ELF-1 (cell line): Measurements from ENCODE around the gene EXOSC6.
A peak's percentile ranks its signal among the peaks of the same experiment; 100 is the strongest.
"Not testable (repeated sequence)": the region's sequence is repeated elsewhere in the genome, so short reads cannot be mapped to it uniquely, and the experiment has no call there.

Experiments used
- DNase-seq: peaks from one replicate; pipeline ENCODE4 v3.0.0-alpha.2; 2016; ENCODE audit warnings: low read depth, low spot score

The EXOSC6 gene

DNA sequence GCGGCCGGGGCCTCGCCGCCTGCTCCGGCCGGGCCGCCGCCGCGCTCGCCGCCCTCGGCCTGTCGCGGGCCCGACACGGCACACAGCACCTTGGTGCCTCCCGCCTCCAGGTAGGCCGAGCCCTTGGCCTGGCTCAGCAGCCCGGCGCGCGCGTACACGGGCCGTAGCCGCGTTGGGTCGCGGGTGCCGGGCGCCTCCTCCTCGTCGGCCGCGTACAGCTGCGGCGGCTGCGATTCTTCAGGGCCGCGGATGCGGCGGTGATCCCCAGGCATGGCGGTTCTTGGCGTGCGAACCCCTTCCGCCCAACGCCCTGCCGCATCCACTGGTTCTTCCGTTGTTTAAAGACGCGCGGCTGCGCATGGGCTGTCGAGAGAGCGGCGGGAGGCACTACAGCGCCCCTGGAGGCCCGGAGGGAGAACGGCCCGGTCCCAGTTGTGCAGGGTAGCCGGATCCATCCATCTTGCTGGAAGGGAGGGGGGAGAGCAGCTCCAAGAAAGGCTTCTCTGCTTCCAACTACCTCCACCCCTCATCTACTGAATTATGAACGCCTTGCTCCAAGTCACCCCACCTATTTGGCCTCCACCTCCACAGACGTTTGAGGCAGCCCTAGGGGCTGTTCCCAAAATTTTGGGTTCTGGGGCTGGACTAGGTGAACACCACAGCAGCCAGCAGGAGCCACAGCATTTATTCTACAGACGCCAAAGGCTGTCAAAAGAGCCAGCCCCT, at the start of gene EXOSC6:
EXOSC6 (minus strand) TSS at position 312 of the 726 bp plus-strand sequence; CDS start at position 272, 40 bp downstream.
- DNase-seq, result peak; percentile 97

DNA sequence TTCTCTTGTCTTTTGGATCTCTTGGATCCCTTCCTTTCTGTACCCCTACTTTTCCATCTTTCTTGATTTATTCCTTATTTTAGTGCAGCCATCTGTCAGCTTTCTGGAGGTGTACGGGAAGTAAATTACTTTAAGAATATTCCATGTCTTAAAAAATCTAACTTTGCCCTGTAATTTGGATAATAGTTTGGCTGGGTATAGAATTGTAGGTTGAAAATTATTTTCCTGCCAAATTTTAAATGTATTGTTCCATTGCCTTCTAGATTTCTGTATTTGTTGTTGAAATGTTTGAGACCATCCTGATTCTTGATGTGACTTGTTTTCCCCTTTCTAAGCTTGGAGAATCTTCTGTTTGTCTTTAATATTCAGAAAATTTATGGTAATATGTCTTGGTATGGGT, 49.4 kb upstream of the EXOSC6 start:
- no peak for DNase-seq

DNA sequence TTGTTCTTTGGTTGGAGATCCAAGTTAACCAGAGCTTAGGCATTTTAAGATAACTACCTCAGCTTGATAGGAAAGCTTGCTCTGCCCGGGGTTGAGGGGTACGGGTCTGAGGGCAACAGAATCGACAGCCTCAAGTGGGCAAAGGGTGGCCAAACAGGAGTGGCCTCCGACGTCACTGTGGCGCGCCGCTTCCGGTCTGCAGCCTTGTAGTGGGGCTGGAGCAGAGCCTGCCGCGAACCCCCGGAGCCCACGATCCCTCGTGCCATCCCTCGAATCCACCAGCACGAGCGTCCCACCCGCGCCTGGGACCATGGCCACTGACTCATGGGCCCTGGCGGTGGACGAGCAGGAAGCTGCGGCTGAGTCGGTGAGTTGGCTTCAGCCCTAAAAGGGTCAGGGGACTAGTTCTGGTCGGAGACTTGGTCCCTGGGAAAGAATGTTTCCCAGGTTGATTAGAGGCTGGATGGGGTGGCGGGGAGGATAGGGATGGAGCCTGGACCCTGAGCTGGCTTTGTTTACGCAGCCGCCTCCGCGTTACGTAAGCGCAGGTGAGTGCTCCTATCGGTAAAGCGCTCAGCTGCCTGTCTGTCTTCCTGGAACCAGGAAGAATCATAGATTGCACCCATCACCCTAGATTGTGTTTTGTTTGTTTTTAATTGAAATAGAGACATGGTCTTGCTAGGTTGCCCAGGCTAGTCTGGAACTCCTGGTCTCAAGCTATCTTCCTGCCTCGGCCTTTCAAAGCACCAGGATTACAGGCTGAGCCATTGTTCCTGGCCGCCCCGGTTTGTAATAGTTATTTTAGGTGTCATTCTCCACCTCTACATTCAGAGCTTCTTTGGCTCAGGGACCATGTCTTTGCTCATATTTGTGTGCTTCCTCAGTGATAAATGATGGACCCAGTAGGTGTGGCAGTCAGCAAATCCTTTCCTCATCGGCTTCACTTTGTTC, 47.5 kb upstream of the EXOSC6 start, which contains the start of gene DDX19B:
DDX19B (plus strand) TSS at position 199 of the 951 bp plus-strand sequence; CDS start at position 311, 112 bp downstream.
- peak; percentile 80 for DNase-seq

DNA sequence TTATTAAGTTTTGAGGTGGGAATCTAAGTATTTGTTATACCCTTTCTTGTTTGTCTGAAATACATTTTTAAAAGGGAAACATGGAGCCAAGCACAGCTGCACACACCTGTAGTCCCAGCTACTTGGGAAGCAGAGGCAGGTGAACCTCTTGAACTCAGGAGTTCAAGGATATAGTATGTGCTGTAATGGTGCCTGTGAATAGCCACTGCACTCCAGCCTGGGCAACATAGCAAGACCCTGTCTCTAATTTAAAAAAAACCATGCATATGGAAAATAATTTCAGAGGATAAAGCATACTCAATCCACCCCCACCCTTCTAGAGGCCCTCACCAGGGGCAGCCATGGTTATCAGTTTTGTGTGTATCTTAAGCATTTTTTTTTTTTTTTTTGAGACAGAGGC, 43.9 kb upstream of the EXOSC6 start:
- DNase-seq, result no peak

DNA sequence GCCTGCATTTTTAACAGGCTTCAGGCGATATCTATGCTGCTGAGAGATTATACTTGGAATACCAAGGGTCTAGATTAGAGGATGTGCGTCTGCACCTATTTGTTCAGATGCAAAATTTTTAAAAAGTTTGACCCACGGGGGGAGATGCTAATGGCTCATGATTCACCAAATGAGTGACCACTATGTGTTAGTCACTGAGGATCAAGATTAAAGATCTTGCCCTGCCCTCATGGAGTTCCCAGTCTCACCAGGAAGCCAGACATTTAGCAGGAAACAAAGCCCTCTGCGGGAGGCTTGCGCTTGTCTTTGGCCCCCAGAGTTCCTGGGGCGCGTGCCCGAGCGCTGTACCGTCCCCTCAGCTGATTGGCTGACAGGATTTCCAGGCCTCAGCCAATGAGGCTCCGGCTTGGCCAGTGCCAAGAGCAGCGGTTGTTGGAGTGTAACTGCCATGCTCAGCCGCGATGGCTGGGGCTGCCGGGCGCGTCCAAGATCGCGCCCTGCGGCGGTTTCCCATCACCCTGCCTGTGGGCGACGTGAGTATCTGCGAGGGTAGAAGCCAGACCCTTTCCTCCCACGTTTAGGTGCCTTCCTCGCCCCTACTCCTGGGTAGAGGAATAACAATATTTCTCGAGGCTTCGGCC, 42.8 kb upstream of the EXOSC6 start:
- DNase-seq, result peak; percentile 18

DNA sequence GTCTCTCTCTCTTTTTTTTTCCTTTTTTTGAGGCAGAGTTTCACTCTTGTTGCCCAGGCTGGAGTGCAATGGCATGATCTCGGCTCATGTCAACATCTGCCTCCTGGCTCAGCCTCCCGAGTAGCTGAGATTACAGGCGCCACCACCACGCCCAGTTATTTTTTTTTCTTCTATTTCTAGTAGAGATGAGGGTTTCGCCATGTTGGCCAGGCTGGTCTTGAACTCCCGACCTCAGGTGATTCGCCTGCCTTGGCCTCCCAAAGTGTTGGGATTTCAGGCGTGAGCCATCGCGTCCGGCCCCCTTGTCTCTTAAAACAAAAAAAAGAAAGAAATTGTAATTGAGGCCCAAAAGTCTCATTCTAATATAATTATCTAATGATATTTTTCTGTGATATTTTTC, 40.4 kb upstream of the EXOSC6 start:
- DNase-seq, result not testable (repeated sequence)

DNA sequence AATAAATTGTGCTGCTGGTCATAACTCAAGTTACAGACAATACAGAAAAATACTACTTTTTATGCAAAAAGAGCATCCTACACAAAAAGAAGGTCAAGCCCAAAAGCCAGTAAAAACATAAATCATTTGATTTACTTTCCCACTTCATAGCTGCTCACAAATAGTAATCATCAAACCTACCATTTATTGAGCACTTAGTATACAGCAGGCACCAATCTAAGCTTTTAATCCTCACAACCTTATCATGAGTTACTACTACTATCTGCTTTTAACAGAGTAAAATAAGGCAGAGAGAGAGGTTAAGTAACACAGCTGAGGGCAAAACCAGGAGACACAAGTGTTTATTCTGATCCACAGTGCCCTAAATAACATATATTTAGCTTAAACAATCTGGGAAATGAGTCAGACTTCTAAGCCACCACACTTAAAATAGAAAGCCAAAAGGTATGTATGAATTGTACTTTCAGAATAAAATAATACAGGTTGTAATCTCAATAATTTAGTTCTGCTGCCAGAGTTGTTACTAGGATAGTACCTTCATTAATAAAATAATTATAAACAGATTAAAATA, 39.3 kb upstream of the EXOSC6 start:
- DNase-seq, result no peak

DNA sequence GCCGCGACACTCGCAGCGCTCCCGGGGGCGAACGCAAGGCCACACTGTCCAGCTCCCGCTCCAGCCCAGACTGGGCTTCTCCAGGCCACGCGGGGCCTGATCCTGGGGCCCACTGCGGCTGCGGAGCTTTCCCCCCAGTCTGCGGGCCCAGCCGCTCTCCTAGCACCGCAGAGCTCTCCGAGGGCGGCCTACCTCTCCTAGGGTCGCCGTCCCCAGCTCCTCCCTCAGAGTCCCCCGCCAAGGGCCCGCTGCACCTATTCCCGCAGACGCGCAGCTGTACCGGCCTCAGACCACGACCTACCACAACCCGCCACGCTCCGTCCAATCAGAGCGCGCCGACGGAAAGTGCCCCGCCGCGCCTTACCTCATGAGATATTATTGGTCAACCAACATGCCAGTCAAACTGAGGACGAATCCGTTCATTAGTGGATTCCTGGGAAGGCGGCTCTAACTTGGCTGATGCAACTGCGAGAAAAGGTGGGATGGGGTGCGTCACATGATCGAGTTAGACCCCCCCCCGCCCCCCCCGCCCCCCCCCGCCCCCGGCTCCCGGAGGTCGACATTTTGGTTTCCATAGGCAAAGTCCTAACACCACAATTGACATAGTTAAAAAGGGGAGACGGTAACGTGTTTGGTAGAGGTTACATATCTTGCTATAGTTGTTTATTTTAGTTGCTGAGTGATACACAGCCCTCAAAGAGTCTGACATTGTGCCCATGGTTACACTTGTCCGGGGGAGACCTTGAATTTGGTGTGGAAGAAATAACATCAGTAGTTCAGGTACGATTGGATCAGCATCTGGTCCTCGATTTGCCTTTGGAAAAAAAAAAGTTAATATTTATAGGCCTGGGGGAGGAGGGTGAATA, 37.7 kb upstream of the EXOSC6 start, which contains the start of gene AARS1:
AARS1 (minus strand) TSS at position 278 of the 866 bp plus-strand sequence. CDS start 6,743 bp downstream, outside the sequence.
- DNase-seq, result peak; percentile 100

DNA sequence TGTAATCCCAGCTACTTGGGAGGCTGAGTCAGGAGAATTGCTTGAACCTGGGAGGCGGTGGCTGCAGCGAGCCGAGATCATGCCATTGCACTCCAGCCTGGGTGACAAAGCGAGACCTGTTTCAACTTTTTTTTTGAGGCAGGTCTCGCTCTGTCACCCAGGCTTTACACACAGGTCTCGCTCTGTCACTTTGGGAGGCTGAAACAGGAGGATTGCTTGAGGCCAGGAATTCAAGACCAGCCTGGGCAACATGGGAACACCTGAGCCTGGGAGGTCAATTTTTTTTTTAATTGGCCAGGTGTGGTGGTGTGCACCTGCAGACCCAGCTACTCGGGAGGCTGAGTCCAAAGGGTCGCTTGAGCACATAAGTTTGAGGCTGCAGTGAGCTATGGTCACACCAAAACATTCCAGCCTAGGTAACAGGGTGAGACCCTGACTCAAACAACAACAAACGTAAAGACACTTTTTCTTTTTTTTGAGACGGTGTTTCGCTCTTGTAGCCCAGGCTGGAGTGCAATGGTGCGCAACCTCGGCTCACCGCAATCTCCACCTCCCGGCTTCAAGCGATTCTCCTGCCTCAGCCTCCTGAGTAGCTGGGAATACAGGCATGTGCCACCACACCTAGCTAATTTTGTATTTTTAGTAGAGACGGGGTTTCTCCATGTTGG, 35.7 kb upstream of the EXOSC6 start:
- peak; percentile 38 for DNase-seq

DNA sequence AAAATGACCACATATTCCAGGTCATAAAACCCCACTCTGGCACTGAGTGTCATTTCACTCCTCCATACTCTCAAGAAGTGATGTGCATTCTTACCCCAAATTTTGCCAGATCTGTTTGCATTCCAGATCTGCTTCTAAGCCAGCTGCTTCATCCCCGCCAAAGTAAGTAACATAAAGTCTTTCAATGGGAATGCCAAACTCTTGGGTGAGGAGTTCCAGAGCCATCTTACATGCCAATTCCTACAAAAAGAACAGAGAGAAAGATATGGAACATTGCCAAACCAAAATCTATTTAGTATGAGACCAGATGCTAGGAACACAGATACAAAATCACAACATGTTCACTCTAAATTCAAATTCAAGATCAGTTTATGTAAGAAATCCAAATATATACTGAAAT, 24.7 kb upstream of the EXOSC6 start:
- DNase-seq, result no peak

DNA sequence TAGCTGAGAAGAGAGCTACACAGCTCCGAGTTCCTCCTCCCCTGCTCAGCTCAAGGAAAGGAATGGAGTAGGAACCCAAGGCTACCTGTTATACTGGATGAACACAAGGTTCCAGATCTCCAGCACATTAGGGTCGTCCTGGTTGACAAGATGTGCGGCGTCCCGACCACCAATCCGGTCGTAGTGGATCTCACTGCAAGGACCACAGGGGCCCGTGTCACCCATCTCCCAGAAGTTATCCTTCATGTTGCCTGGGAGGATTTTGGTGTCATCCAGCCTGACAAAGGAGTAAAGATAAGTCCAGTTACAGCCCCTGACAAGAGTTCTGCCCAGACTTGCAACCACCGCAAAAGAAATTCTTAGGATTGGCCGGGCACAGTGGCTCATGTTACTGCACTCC, 20.0 kb upstream of the EXOSC6 start:
- DNase-seq, result no peak

DNA sequence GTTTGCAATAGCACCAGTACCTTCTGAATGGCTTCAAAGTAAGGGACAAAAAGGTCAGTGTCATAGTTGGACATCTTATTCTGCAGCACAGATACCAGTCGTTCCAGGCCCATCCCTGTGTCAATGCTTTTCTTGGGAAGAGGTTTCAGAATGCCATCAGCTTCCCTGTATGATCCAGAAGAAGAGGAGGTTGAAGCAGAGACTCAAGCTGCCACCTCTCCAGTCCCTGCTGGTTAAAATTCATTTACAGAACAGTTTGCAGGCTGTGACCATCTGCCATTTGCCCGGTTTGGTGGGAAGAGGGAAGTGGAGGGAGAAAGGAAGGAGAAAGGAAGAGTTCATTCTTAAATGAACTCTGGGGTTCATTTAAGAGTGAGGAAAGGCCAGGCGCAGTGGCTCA, 18.4 kb upstream of the EXOSC6 start:
- no peak for DNase-seq

DNA sequence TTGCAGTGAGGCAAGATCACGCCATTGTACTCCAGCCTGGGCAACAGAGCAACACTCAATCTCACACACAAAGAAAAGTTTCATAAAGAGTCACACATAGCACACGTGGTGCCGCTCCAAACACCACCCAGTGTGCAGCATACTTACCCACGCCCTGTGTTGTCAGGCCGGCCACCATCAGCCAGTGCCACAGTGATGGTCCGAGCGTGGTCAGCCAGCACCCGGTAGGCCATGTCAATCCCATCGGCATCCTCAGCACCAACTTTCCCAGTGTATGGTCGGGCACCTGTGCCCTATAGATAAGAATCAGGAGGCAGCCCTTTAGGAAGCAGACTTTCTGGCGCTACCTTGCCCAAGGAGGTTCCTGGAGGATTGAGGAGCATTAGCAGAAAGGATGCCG, 17.7 kb upstream of the EXOSC6 start:
- DNase-seq, result no peak

DNA sequence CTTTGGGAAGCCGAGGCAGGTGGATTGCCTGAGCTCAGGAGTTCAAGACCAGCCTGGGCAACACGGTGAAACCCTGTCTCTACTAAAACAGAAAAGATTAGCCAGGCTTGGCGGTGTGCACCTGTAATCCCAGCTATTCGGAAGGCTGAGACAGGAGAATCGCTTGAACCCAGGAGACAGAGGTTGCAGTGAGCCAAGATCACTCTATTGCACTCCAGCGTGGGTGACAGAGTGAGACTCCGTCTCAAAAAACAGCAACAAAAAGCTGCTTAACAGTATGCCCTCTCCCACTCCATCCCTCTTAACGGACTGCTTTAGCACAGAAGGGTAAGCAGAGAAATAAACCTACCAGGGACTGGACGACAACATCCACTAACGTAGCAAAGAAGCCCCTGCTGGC, 16.2 kb upstream of the EXOSC6 start:
- not testable (repeated sequence) for DNase-seq

DNA sequence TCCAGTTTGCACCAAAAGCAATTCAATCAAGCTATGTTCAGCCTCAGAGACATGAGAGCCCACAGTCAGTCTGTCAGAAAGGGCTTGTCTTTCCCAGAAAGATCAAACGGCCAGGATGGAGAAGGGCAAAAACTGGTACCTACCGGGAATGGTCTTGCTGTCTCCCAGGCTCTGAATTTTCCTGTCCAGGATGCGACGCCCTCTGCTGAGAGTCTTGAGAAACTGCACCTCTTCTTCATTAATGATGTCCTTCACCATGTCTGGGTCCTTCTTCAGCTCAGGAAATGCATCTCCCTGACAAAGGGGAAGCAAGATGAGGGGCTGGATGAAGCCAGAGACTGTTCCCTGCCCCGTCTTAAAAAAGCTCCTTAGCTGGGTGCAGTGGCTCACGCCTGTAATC, 15.8 kb upstream of the EXOSC6 start:
- peak; percentile 65 for DNase-seq

DNA sequence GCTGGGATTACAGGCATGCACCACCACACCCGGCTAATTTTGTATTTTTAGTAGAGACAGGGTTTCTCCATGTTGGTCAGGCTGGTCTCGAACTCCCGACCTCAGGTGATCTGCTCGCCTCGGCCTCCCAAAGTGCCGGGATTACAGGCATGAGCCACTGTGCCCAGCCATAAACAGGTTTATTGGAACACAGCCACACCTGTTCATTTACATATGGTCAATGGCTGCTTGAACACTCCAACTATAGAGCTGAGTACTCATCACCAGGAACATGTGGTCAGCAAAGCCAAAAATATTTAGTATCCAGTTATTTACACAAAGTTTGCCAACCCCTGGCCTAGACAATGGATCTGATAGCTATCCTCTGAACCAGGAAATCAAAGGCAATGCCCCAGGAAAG, 8.2 kb upstream of the EXOSC6 start:
- DNase-seq, result not testable (repeated sequence)

DNA sequence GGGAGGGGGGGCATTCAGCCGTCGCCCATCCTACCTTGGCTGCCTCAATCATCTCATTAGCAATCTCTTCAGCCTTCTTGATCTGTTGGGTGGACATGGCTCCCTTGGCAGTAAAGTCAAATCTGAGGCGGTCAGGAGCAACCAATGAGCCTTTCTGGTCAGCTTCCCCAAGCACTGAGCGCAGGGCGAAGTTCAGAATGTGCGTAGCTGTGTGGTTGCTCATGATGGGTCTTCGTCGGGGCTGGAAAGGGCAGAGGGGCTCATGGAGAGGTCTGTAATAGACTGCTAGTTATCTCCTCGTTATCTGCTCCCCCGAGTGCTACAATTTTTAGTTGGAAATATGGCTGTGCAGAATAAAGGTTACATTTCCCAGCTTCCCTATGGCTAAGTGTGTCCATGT, 7.2 kb upstream of the EXOSC6 start:
- DNase-seq, result no peak

DNA sequence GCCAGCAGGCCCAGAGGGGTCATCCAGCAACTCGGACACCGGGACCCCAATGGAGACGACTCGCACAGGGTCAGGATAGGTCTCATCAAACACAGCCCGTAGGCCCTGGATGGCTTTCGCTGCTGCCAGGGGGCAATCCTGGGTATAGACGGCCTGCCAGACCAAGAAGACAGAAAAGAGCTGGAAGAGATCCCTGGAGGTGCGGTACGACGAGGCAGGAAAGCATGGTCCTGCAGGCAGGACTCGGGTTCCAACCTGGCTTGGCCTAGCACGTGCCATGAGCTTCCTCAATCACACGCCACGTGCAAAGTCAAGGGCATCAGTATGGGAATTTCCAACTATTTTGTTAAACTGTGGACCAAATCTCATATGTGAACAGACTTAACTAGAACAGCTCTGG, 6.3 kb upstream of the EXOSC6 start:
- DNase-seq, result no peak

DNA sequence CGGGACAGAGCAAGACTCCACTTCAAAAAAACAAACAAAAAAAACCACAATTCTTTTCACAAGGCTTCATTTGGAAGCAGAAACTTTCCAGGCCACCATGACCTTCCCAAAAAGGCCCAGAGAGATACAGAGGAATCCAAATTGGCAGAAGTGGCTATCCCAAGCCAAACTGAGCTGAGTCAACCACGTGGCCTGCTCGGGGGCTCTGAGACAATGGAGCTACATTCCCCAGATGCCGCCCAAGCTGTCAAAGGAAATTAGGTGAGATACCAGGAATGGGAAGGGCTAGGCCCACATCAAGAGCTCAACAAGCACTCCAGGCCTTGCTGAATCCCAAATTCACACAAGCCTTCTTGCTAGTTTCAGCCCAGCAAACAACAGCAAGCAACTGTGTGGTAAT, 5.7 kb upstream of the EXOSC6 start:
- peak; percentile 31 for DNase-seq

DNA sequence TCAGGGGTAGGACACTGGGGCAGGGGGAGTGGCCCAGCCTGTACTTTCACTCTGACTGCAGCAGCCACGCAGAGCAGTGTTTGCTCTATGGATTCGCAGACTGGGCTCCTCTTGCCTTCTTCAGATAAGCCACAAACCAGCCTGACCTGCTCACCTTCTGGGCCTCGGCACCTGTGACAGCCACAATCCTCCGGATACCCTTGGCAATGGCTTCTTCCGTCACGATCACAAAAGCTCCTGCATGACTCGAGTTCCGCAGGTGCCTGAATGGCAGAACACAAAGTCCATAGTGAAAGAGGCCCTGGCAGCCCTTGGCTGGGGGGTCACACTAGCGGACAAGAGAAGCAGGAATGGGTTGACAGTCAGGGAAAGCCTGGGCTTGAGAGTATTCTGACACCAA, 3.8 kb upstream of the EXOSC6 start:
- no peak for DNase-seq
